PC-3 (cell line): ENCODE data around the gene EIF2AK3. TPM values are rescaled to one million over a fixed set of nuclear protein-coding genes. Genes with fewer than 3 reads are reported as not detected.

Source experiments
- ATAC-seq: fragments of 200-7000 bp; cut with Tn5 transposase; 2 replicates; pipeline ENCODE4 v1.9.1; 2020; ENCODE audit warnings: mild to moderate bottlenecking, moderate library complexity
- BruUV-seq: library from RNA; stranded (reverse); fragments of 400-500 nt; replicated peaks from 2 replicates; lab custom pipeline; 2021; lab: Mats Ljungman, UMichigan
- CTCF ChIA-PET: fragments of 300-600 bp; sonication (Branson Sonifier 250); formaldehyde crosslinking; loops from one replicate; lab custom pipeline; 2022; ENCODE audit warnings: antibody characterized with exemption; lab: Charles Lee
- POLR2A ChIA-PET: fragments of 300-600 bp; sonication (Branson Sonifier 250); formaldehyde crosslinking; loops from one replicate; lab custom pipeline; 2022; ENCODE audit warnings: antibody characterized with exemption; ENCODE audit not compliant: unreplicated experiment; lab: Charles Lee
- DNase-seq: peaks from one replicate; pipeline ENCODE4 v3.0.0-alpha.2; 2015
- H2AFZ ChIP-seq: fragments of 300-600 bp; sonication (generic); 2 replicates; pipeline ENCODE4 v1.6.0; 2016; ENCODE audit warnings: antibody characterized with exemption, low read length
- H3F3A ChIP-seq: fragments of 300-600 bp; sonication (generic); one replicate; pipeline ENCODE4 v1.6.0; 2017; ENCODE audit warnings: antibody characterized with exemption, low read length, control low read depth, mild to moderate bottlenecking; ENCODE audit not compliant: unreplicated experiment
- H3K27ac ChIP-seq: fragments of 300-600 bp; sonication (generic); 2 replicates; pipeline ENCODE4 v1.5.1; 2016; ENCODE audit warnings: mild to moderate bottlenecking, low read length
- H3K27me3 ChIP-seq: fragments of 300-600 bp; sonication (generic); 2 replicates; pipeline ENCODE4 v1.6.1; 2016; ENCODE audit warnings: low read length, mixed read lengths
- H3K36me3 ChIP-seq: fragments of 300-600 bp; sonication (generic); 2 replicates; pipeline ENCODE4 v1.6.1; 2016; ENCODE audit warnings: low read depth, mixed run types, low read length, mixed read lengths
- H3K4me1 ChIP-seq: fragments of 300-600 bp; sonication (generic); 2 replicates; pipeline ENCODE4 v1.5.1; 2016; ENCODE audit warnings: low read length; ENCODE audit not compliant: insufficient read depth
- H3K4me2 ChIP-seq: fragments of 300-600 bp; sonication (generic); 2 replicates; pipeline ENCODE4 v1.6.0; 2016; ENCODE audit warnings: low read length
- H3K4me3 ChIP-seq: fragments of 300-600 bp; sonication (generic); 2 replicates; pipeline ENCODE4 v1.5.1; 2016; ENCODE audit warnings: mild to moderate bottlenecking, low read length, mixed read lengths
- H3K79me2 ChIP-seq: fragments of 300-600 bp; sonication (generic); 2 replicates; pipeline ENCODE4 v1.6.1; 2017; ENCODE audit warnings: low read length, mixed read lengths
- H3K9ac ChIP-seq: fragments of 300-600 bp; sonication (generic); 2 replicates; pipeline ENCODE4 v1.6.0; 2016; ENCODE audit warnings: mild to moderate bottlenecking, low read length
- H3K9me2 ChIP-seq: fragments of 300-600 bp; sonication (generic); replicated peaks from 2 replicates; pipeline ENCODE4 v1.6.1; 2016; ENCODE audit warnings: mixed run types, low read length, mixed read lengths
- H3K9me3 ChIP-seq: fragments of 300-600 bp; sonication (generic); 2 replicates; pipeline ENCODE4 v1.6.1; 2016; ENCODE audit warnings: low read length, mixed read lengths
- H4K20me1 ChIP-seq: fragments of 300-600 bp; sonication (generic); 2 replicates; pipeline ENCODE4 v1.6.1; 2016; ENCODE audit warnings: low read length, mixed read lengths
- CTCF ChIP-seq: fragments of 300-600 bp; sonication (generic); conservative IDR thresholded peaks from 2 replicates; pipeline ENCODE4 v1.5.1; 2017; ENCODE audit warnings: antibody characterized with exemption, low read depth, mild to moderate bottlenecking, low read length
- EZH2 ChIP-seq: fragments of 300-600 bp; sonication (generic); IDR thresholded peaks from one replicate; pipeline ENCODE4 v1.6.1; 2017; ENCODE audit warnings: antibody characterized with exemption, mild to moderate bottlenecking, low read length; ENCODE audit not compliant: unreplicated experiment
- EZH2phosphoT487 ChIP-seq: fragments of 300-600 bp; sonication (generic); IDR thresholded peaks from 2 replicates; pipeline ENCODE4 v1.6.1; 2018; ENCODE audit warnings: mild to moderate bottlenecking, antibody characterized with exemption, low read length, borderline replicate concordance
- intact Hi-C: fragments of 100-400 bp; cut with micrococcal nuclease; formaldehyde crosslinking; loops from 2 replicates; pipeline ENCODE4 v1.9.0; 2023
- total RNA-seq: library from RNA; depleted of rRNA; stranded (reverse); fragments of >200 nt; gene quantifications from 2 replicates; pipeline ENCODE4 v1.2.3, GENCODE V29; 2014

EIF2AK3 gene
- total RNA-seq, 1 experiment from 2014 or later = 10.7 TPM

GRCh38 chr2:88538362-88538917 is 88.8 kb downstream of the EIF2AK3 start:
- no peak for DNase-seq
- Histone ChIP-seq H3K4me1 (no peaks in the 10 kb centered on the region), H3K79me2 (no peaks in the 10 kb centered on the region), H3K36me3 (no peaks in the 10 kb centered on the region), H3K9me2 (no peaks in the 10 kb centered on the region), H2AFZ (no peak overlapping the region), H3K27ac (no peak overlapping the region), H3K27me3 (peaks cover 26% of the 10 kb centered on the region), H3K4me3 (no peak overlapping the region), H3K9ac (no peak overlapping the region), H3K9me3 (no peaks in the 10 kb centered on the region), H3K4me2 (no peak overlapping the region), H3F3A (no peaks in the 10 kb centered on the region), H4K20me1 (no peaks in the 10 kb centered on the region)
- intact Hi-C loops = no loop called here
- CTCF ChIA-PET = no interaction called here
- no peak for ATAC-seq
- no TSS peak for BruUV-seq
- POLR2A ChIA-PET = no interaction called here
- no peak for TF ChIP-seq CTCF

- Histone ChIP-seq H3K36me3 (no peaks in the 10 kb centered on the region), H3K9ac (no peak overlapping the region), H3F3A (no peaks in the 10 kb centered on the region), H4K20me1 (no peaks in the 10 kb centered on the region), H3K4me1 (no peaks in the 10 kb centered on the region), H3K27me3 (peaks cover 26% of the 10 kb centered on the region), H3K4me3 (no peak overlapping the region), H3K27ac (no peak overlapping the region), H3K79me2 (no peaks in the 10 kb centered on the region), H2AFZ (no peak overlapping the region), H3K9me2 (no peaks in the 10 kb centered on the region), H3K4me2 (no peak overlapping the region), H3K9me3 (no peaks in the 10 kb centered on the region)
- intact Hi-C loops = no loop called here
- ChIA-PET POLR2A (no interaction called here), CTCF (no interaction called here)
- ATAC-seq = no peak
- no TSS peak for BruUV-seq
- no peak for TF ChIP-seq EZH2phosphoT487
- no peak for TF ChIP-seq CTCF
- no peak for TF ChIP-seq EZH2
- DNase-seq = no peak
Observed at GRCh38 chr2:88537640-88538039, 89.6 kb downstream of the EIF2AK3 start.

DNA sequence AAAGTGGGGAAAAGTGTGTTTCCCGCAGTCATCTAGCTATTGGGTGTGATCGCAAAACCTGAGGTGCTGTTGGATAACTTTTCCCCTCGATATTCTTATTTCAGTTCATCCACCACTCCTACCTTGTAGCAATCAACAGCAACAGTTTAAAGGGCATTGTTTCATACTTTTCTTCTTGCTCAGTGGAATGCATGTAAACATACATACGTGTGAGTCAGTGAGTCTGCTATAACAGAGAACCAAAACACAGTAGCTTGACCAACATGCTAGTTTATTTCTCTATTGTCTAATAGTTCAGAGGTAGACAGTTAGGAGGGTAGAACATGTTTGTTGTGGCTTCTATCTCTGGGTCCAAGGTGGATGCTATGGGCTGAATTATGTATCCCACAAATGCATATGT is 97.2 kb downstream of the EIF2AK3 start:
- BruUV-seq = no TSS peak
- POLR2A ChIA-PET = interaction anchor here (0.6 kb wide), 1 partner anchor 617 kb away, joined by 4 read pairs; no protein-coding TSS in a partner anchor

More for the DNA sequence above, 97.2 kb downstream of the EIF2AK3 start:
- Histone ChIP-seq H3K4me1 (peaks cover 6% of the 10 kb centered on the region), H3K27ac (no peak overlapping the region), H3K4me3 (no peak overlapping the region), H3K9ac (no peak overlapping the region), H2AFZ (no peak overlapping the region), H3K9me3 (no peaks in the 10 kb centered on the region), H3F3A (no peaks in the 10 kb centered on the region), H4K20me1 (no peaks in the 10 kb centered on the region), H3K9me2 (no peaks in the 10 kb centered on the region), H3K4me2 (0 out of 2 replicates have a peak overlapping the region, but pooled peaks have one; percentile 19), H3K36me3 (no peaks in the 10 kb centered on the region), H3K79me2 (no peaks in the 10 kb centered on the region), H3K27me3 (peaks cover 3% of the 10 kb centered on the region)
- ATAC-seq = peak; percentile 51
- CTCF ChIA-PET = no interaction called here
- TF ChIP-seq CTCF = no peak
- TF ChIP-seq EZH2phosphoT487 = no peak
- no peak for TF ChIP-seq EZH2
- intact Hi-C loops = no loop called here
- peak; percentile 44 for DNase-seq
